HG02610 (cell line): ENCODE data around the gene SLC7A9.
A peak's percentile ranks its signal among the peaks of the same experiment; 100 is the strongest.

ENCODE experiments used
- ATAC-seq: cut with Tn5 transposase; IDR thresholded peaks from one replicate; pipeline ENCODE4 v1.9.1; 2021; ENCODE audit warnings: mild to moderate bottlenecking, moderate library complexity; ENCODE audit not compliant: unreplicated experiment

Gene SLC7A9

DNA sequence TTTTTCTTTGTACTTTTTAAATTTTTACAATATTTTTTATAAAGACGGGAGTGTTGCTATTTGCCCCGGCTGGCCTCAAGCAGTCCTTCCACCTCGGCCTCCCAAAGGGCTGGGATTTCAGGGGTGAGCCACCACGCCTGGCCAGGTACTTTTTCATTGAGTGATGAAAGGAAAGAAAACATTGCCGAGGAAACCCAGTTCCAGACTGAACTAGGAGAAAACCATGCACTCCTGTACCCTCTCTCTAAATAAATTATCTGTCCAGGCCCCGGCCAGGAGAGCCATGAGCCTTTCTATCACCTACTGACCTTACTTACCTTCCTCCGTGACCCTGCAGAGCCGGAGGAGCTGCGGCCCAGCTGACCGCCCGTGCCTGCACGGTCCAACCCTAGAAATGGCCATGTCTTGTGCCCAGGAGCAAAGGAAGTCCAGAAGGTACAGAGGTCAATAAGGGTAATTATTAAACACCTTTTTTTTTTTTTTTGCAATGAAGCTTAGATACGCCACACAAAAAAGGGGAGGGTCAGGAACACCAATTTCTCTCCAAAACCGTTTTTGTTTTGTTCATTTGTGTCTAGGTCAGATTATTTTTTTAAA lies at the start of gene SLC7A9:
TSS of gene SLC7A9 (minus strand) at position 399 of the 597 bp plus-strand sequence. CDS start 1,233 bp downstream, outside the sequence.
- no peak for ATAC-seq

- no peak for ATAC-seq
Measured at GRCh38 chr19:32919365-32919764, 49.8 kb upstream of the SLC7A9 start.

- no peak for ATAC-seq
Measured at GRCh38 chr19:32917616-32917996, 48.0 kb upstream of the SLC7A9 start.

- no peak for ATAC-seq
Measured at GRCh38 chr19:32916969-32917615, 47.5 kb upstream of the SLC7A9 start.

DNA sequence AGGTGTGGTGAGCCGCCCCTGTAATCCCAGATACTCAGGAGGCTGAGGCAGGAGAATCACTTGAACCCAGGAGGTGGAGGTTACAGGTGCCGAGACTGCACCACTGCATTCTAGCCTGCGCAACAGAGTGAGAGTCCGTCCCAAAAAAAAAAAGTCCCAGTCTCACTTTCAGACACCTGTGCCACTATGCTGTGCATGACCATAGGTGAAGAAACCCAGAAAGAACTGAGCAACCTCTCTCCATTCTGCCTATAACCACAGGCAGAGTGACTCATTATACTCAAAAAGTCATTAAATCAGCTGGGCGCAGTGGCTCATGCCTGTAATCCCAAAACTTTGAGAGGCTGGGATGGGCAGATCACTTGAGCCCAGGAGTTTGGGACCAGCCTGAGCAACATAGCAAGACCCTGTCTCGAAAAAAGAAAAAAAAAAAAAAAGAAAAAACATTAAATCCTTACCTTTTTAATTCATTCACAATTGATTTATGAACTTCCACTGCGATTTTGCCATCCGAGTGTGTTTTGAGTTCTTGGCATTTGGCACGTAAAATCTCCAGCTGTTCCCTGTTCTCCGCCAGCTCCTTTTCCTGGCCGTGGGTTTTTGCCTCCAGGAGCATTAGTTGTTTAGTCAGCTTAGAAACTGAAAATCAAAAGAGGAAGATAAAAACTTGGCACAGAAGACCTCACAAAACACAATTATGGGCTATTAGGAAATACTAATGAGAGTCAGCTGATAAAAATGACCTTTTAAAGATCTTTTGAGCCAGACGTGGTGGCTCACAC lies 45.5 kb upstream of the SLC7A9 start:
- no peak for ATAC-seq

- no peak for ATAC-seq
Measured at GRCh38 chr19:32911467-32911866, 41.9 kb upstream of the SLC7A9 start.

DNA sequence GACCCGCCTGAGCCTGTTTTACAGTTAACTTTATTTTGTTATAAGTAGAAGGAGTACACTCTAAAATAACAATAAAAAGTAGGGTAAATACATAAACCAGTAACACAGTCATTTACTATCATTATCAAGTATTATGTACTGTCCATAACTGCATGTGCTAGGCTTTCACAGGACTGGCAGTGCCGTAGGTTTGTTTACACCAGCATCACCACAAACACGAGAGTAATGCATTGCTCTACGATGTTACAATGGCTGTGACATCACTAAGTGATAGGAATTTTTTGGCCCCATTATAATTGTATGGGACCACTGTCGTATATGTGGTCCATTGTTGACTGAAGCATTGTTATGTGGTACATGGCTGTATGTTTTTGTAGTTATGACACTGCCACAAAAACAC lies 41.3 kb upstream of the SLC7A9 start:
- ATAC-seq: no peak

- ATAC-seq: no peak
Measured at GRCh38 chr19:32910094-32910493, 40.5 kb upstream of the SLC7A9 start.

- no peak for ATAC-seq
Measured at GRCh38 chr19:32909257-32909656, 39.7 kb upstream of the SLC7A9 start.

GRCh38 chr19:32908641-32909190 lies 39.1 kb upstream of the SLC7A9 start:
- no peak for ATAC-seq

DNA sequence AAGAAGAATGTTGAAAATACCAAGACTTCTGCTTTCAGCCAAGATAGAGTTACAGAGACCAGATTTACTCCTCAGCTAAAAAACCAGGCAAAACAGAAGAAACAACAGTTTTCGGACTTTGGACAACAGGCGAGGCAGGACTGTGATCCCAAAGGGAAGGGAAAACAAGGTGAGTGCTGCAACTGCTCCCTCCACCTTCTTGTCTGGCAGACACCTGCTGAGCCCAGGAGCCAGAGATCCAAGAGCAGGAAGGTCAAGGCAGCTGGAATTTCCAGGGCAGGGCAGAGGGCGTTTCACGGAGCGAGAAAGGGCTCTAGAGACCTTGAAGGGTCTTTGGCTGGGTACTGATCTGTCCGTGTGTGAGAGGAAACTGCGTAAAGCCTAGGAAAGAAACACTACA lies 32.9 kb upstream of the SLC7A9 start:
- ATAC-seq: no peak

- ATAC-seq: no peak
Measured at GRCh38 chr19:32901504-32902161, 32.1 kb upstream of the SLC7A9 start.

- ATAC-seq: no peak
Measured at GRCh38 chr19:32896516-32897214, 27.1 kb upstream of the SLC7A9 start.

GRCh38 chr19:32895384-32895783 lies 25.8 kb upstream of the SLC7A9 start:
- ATAC-seq: peak; percentile 86

DNA sequence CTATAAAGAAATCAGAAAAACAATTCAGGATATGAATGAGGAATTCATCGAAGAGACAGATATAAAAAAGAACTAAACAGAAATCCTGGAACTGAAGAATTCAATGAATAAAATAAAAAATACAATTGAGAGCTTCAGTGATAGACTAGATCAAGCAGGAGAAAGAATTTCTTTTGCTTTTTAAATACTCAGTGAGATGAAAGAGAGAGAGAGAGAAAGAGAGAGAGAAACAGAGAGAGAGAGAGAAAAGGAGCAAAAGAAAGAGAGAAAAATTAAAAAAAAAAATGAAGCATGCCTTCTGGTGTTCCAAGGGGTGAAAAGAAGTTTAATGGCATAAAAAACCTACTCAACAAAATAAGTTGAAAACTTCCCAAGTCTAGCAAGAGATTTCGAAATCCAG lies 22.0 kb upstream of the SLC7A9 start:
- ATAC-seq: no peak

- no peak for ATAC-seq
Measured at GRCh38 chr19:32890841-32891240, 21.3 kb upstream of the SLC7A9 start.

- no peak for ATAC-seq
Measured at GRCh38 chr19:32890326-32890725, 20.8 kb upstream of the SLC7A9 start.

- ATAC-seq: no peak
Measured at GRCh38 chr19:32889137-32889934, 19.8 kb upstream of the SLC7A9 start.

DNA sequence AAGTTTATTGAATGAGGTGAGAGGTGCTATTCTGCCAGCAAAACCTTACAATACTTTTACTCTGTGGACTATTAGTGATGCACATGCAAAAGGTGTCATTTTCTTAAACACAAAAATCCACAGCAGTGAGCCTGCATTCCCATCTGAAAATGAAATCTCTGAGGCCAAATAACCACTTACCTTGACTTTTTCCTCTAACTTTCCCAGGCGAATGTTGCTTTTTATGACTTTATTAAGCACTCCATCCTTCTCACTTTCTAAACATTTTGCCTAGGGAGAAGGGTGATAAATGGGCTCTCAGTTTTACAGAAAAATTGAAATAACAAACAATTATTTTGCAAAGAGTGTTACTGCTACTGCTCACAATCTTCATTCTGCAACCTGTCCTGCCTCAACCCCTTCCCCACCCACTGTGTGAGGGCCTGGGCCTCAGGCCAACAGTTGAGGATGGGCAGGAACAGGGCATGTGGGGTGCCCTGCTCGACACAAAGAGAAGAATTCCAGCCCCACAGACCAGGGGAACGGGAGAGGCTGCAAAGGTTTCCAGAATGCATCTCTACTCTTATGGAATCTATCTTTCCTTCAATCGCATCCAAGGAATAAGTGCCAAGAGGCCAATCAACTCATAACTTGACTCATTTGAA lies 18.1 kb upstream of the SLC7A9 start:
- no peak for ATAC-seq
